K562 (cell line): ENCODE data around the gene USP48. TPM values are rescaled to one million over a fixed set of nuclear protein-coding genes. Genes with fewer than 3 reads are reported as not detected.

Source experiments
- ATAC-seq: fragments of 200-7000 bp; cut with Tn5 transposase; 3 replicates; pipeline ENCODE4 v1.9.1; 2020; ENCODE audit warnings: moderate library complexity
- BruUV-seq: library from RNA; stranded (reverse); fragments of 400-500 nt; replicated peaks from 2 replicates; lab custom pipeline; 2021; lab: Mats Ljungman, UMichigan
- CTCF ChIA-PET: fragments of 300-600 bp; formaldehyde crosslinking; extraction: SDS; loops from one replicate; lab custom pipeline; 2021; ENCODE audit warnings: low intra/inter-chr PET ratio; lab: Yijun Ruan, JAX
- POLR2A ChIA-PET: fragments of 300-600, 350-650 bp; sonication (Branson Sonifier 250); formaldehyde crosslinking; extraction: SDS; loops from one replicate; lab custom pipeline; 2021; ENCODE audit warnings: antibody characterized with exemption, inconsistent platforms; lab: Yijun Ruan, JAX
- DNase-seq, 4 experiments: peaks; one replicate each; pipeline versions ENCODE4 v3.0.0 to v3.0.0-alpha.2; 2011 to 2018; ENCODE audit warnings: low spot score in 3 of 4, mixed read lengths in 3 of 4; ENCODE audit errors: extremely low read depth in 1 of 4
- FAIRE-seq: peaks from 2 replicates; lab custom pipeline; 2011; peaks lifted over from hg19 to GRCh38; lab: Jason Lieb, UNC
- H2AFZ ChIP-seq: 2 replicates; pipeline ENCODE4 v1.6.0; 2011; ENCODE audit warnings: low read depth, low read length, control low read depth, inconsistent platforms
- H3K27ac ChIP-seq: fragments of 200-600 bp; 3 replicates; pipeline ENCODE4 v1.8.0; 2011; ENCODE audit warnings: low read depth, mild to moderate bottlenecking, control low read depth, inconsistent platforms, low read length, moderate library complexity, mixed read lengths; ENCODE audit errors: extremely low read depth
- H3K27me3 ChIP-seq, 2 experiments: fragments of 300-600 bp in 1 of 2; 2 replicates in 1 of 2; 3 replicates in 1 of 2; pipeline versions ENCODE4 v1.6.0 to v1.8.0; 2011; ENCODE audit warnings: inconsistent platforms in 2 of 2, low read length in 2 of 2, mild to moderate bottlenecking in 1 of 2, mixed read lengths in 1 of 2, moderate library complexity in 1 of 2; ENCODE audit not compliant: control insufficient read depth in 2 of 2, insufficient read depth in 2 of 2
- H3K36me3 ChIP-seq: fragments of 300-600 bp; 3 replicates; pipeline ENCODE4 v1.8.0; 2011; ENCODE audit warnings: mild to moderate bottlenecking, low read length, inconsistent platforms; ENCODE audit not compliant: control insufficient read depth, insufficient read depth
- H3K4me1 ChIP-seq, 2 experiments: fragments of 200-600 bp in 1 of 2; replicated peaks in 1 of 2; 2 replicates in 1 of 2; 3 replicates in 1 of 2; pipeline versions ENCODE4 v1.5.1 to v1.8.0; 2011; ENCODE audit warnings: inconsistent platforms in 2 of 2, low read length in 2 of 2, mild to moderate bottlenecking in 1 of 2, mixed read lengths in 1 of 2, moderate library complexity in 1 of 2; ENCODE audit not compliant: control insufficient read depth in 2 of 2, insufficient read depth in 2 of 2
- H3K4me2 ChIP-seq: 2 replicates; pipeline ENCODE4 v1.6.1; 2011; ENCODE audit warnings: low read length, control low read depth, inconsistent platforms, mixed read lengths; ENCODE audit not compliant: insufficient read depth
- H3K4me3 ChIP-seq: fragments of 200-600 bp; sonication (generic), shearing (Covaris generic); 2 replicates; pipeline ENCODE4 v1.5.1; 2016; ENCODE audit warnings: control low read depth, inconsistent platforms
- H3K79me2 ChIP-seq: fragments of 200-600 bp; 3 replicates; pipeline ENCODE4 v1.8.0; 2011; ENCODE audit warnings: low read length, inconsistent platforms; ENCODE audit not compliant: control insufficient read depth, insufficient read depth
- H3K9ac ChIP-seq, 2 experiments: 2 replicates each; pipeline versions ENCODE4 v1.6.0 to v1.6.1; 2011; ENCODE audit warnings: low read depth in 2 of 2, low read length in 2 of 2, control low read depth in 1 of 2, inconsistent platforms in 1 of 2, mild to moderate bottlenecking in 1 of 2, mixed read lengths in 1 of 2; ENCODE audit not compliant: insufficient read depth in 1 of 2
- H3K9me1 ChIP-seq: one replicate; pipeline ENCODE4 v1.6.0; 2011; ENCODE audit warnings: inconsistent platforms, mild to moderate bottlenecking, low read length, moderate library complexity; ENCODE audit not compliant: control insufficient read depth, insufficient read depth
- H3K9me3 ChIP-seq: replicated peaks from 2 replicates; pipeline ENCODE4 v1.5.1; 2011; ENCODE audit warnings: low read depth, low read length, inconsistent platforms; ENCODE audit not compliant: control insufficient read depth, insufficient read depth
- H4K20me1 ChIP-seq: replicated peaks from 2 replicates; pipeline ENCODE4 v1.6.1; 2011; ENCODE audit warnings: low read length, inconsistent platforms, mixed read lengths; ENCODE audit not compliant: control insufficient read depth, insufficient read depth
- BRD9 ChIP-seq: fragments of 450-650 bp; IDR thresholded peaks from 2 replicates; pipeline ENCODE4 v1.6.1; 2018; ENCODE audit warnings: low read depth; ENCODE audit not compliant: partially characterized antibody
- CHD1 ChIP-seq: fragments of 200-600 bp; sonication (generic); IDR thresholded peaks from one replicate; pipeline ENCODE4 v1.6.1; 2012; ENCODE audit warnings: mild to moderate bottlenecking, moderate library complexity, low read length, inconsistent platforms
- CHD4 ChIP-seq: fragments of 200-600 bp; sonication (generic); IDR thresholded peaks from 3 replicates; pipeline ENCODE4 v1.6.1; 2012; ENCODE audit warnings: low read depth, mild to moderate bottlenecking, mixed read lengths, low read length, inconsistent platforms; ENCODE audit not compliant: insufficient read depth, insufficient replicate concordance, poor library complexity, severe bottlenecking
- DACH1 ChIP-seq: fragments of 450-650 bp; IDR thresholded peaks from 2 replicates; pipeline ENCODE4 v1.6.1; 2018; ENCODE audit not compliant: partially characterized antibody
- GABPA ChIP-seq: fragments of 200-800 bp; sonication (Bioruptor generic); conservative IDR thresholded peaks from 2 replicates; pipeline ENCODE4 v1.6.1; 2016; ENCODE audit warnings: low read depth, missing genetic modification characterization, missing compliant biosample characterization
- MEF2A ChIP-seq: IDR thresholded peaks from 2 replicates; pipeline ENCODE4 v1.6.1; 2011; ENCODE audit warnings: low read depth, mild to moderate bottlenecking, low read length, moderate library complexity; ENCODE audit not compliant: control insufficient read depth
- NCOA4 ChIP-seq: fragments of 450-650 bp; IDR thresholded peaks from 2 replicates; pipeline ENCODE4 v1.6.1; 2018; ENCODE audit warnings: mild to moderate bottlenecking; ENCODE audit not compliant: partially characterized antibody
- PHB ChIP-seq: fragments of 250-450 bp; sonication (Bioruptor Pico); IDR thresholded peaks from 2 replicates; pipeline ENCODE4 v1.5.0; 2021
- PTBP1 ChIP-seq: fragments of 200-400 bp; formaldehyde crosslinking; IDR thresholded peaks from 2 replicates; pipeline ENCODE4 v1.6.1; 2017; ENCODE audit warnings: low read depth, low read length
- TCF15 ChIP-seq: fragments of 250-450 bp; sonication (Bioruptor Pico); IDR thresholded peaks from 2 replicates; pipeline ENCODE4 v1.8.0; 2022; ENCODE audit warnings: moderate library complexity, mild to moderate bottlenecking, inconsistent platforms
- ZNF133 ChIP-seq: fragments of 250-450 bp; sonication (Bioruptor Pico); IDR thresholded peaks from 2 replicates; pipeline ENCODE4 v1.4.0; 2020; ENCODE audit warnings: mild to moderate bottlenecking
- WGBS: fragments of 100-300 bp; shearing (Covaris generic); methylation state at CpG from one replicate; pipeline ENCODE4 v1.1.6; 2016; ENCODE audit warnings: low coverage, mixed read lengths; ENCODE audit not compliant: insufficient coverage; ENCODE audit errors: missing lambda C conversion rate; 5-methylcytosine and 5-hydroxymethylcytosine counted together
- in situ Hi-C: fragments of 300-500 bp; cut with MboI; formaldehyde crosslinking; loops from 4 replicates; pipeline ENCODE4 v1.15.0; 2018; ENCODE audit warnings: inconsistent platforms, mixed read lengths
- intact Hi-C: fragments of 100-400 bp; cut with micrococcal nuclease; formaldehyde crosslinking; loops from 2 replicates; pipeline ENCODE4 v1.14.2; 2022
- polyA plus RNA-seq, 8 experiments: library from polyadenylated mRNA; depleted of rRNA in 4 of 8; stranded (reverse) in 5 of 8; unstranded in 3 of 8; fragments of >200 nt; fragmentation: Nextera tagmentation in 2 of 8; fragmentation: Illumina TruSeq in 1 of 8; extraction: Ambion mirVana in 2 of 8; extraction: Trizol in 1 of 8; gene quantifications; 2 replicates each; pipeline versions ENCODE4 v1.2.1 to v1.2.3, GENCODE V29; 2011 to 2014; ENCODE audit warnings: inconsistent platforms in 1 of 8, missing spikeins in 1 of 8
- total RNA-seq, 7 experiments: library from RNA; depleted of rRNA in 6 of 7; stranded (reverse); fragments of >200 nt in 6 of 7; fragmentation: Illumina TruSeq in 2 of 7; extraction: Trizol in 2 of 7; gene quantifications; 2 replicates each; pipeline versions ENCODE4 v1.2.1 to v1.2.3, GENCODE V29; 2011 to 2021; ENCODE audit warnings: low replicate concordance in 1 of 7
- TF ChIP-seq, protein P1 (sequence below): sonication (generic); formaldehyde crosslinking; IDR thresholded peaks from 2 replicates; pipeline ENCODE4 v1.8.0; 2023; ENCODE audit warnings: missing genetic modification reagents, mild to moderate bottlenecking, borderline replicate concordance

USP48 gene
- total and polyA plus RNA-seq, 9 of the 15 experiments (the other 6 are each of a cell fraction or from before 2014, with no cell fraction given): 23.3 to 123 (median 106) TPM

GRCh38 chr1:21641537-21641936, 141.4 kb downstream of the USP48 start:
- H3K4me3 ChIP-seq: no peak overlapping the region
- WGBS: 77% methylated on average over 6 of the region's 6 CpGs
- no peaks in the 10 kb centered on the region for H3K9me1 ChIP-seq
- H3K9me3 ChIP-seq: no peaks in the 10 kb centered on the region
- POLR2A ChIA-PET: interaction anchor here (1.0 to 4.8 kb wide), 3 partner anchors 11 to 28 kb away, joined by 3 to 23 read pairs (median 3); no protein-coding TSS in a partner anchor
- no peak overlapping the region; a peak in 1 of 4 replicates for H3K9ac ChIP-seq
- intact Hi-C loops (no loop called here), in situ Hi-C loops (no loop called here)
- peaks cover 24 to 40% of the 10 kb centered on the region in 2 experiments for H3K4me1 ChIP-seq
- no peak for ATAC-seq
- H3K79me2 ChIP-seq: peaks cover 2% of the 10 kb centered on the region; the same call in 1 of the 3 replicates
- H2AFZ ChIP-seq: no peak overlapping the region
- CTCF ChIA-PET: no interaction called here
- peaks cover 4% of the 10 kb centered on the region; the same call in 1 of the 3 replicates for H3K36me3 ChIP-seq
- H4K20me1 ChIP-seq: peaks cover 7% of the 10 kb centered on the region
- no peak for DNase-seq
- H3K4me2 ChIP-seq: no peak overlapping the region
- BruUV-seq: no TSS peak
- no peak overlapping the region for H3K27ac ChIP-seq
- no peaks in the 10 kb centered on the region for H3K27me3 ChIP-seq
- FAIRE-seq: no peak
- TF ChIP-seq CHD4: peak; percentile 32
- no peak for TF ChIP-seq MEF2A
- no peak for TF ChIP-seq GABPA (tag)
- TF ChIP-seq BRD9: peak; percentile 57
- no peak for TF ChIP-seq NCOA4
- peak; percentile 82 for TF ChIP-seq DACH1
- TF ChIP-seq, protein P1, sequence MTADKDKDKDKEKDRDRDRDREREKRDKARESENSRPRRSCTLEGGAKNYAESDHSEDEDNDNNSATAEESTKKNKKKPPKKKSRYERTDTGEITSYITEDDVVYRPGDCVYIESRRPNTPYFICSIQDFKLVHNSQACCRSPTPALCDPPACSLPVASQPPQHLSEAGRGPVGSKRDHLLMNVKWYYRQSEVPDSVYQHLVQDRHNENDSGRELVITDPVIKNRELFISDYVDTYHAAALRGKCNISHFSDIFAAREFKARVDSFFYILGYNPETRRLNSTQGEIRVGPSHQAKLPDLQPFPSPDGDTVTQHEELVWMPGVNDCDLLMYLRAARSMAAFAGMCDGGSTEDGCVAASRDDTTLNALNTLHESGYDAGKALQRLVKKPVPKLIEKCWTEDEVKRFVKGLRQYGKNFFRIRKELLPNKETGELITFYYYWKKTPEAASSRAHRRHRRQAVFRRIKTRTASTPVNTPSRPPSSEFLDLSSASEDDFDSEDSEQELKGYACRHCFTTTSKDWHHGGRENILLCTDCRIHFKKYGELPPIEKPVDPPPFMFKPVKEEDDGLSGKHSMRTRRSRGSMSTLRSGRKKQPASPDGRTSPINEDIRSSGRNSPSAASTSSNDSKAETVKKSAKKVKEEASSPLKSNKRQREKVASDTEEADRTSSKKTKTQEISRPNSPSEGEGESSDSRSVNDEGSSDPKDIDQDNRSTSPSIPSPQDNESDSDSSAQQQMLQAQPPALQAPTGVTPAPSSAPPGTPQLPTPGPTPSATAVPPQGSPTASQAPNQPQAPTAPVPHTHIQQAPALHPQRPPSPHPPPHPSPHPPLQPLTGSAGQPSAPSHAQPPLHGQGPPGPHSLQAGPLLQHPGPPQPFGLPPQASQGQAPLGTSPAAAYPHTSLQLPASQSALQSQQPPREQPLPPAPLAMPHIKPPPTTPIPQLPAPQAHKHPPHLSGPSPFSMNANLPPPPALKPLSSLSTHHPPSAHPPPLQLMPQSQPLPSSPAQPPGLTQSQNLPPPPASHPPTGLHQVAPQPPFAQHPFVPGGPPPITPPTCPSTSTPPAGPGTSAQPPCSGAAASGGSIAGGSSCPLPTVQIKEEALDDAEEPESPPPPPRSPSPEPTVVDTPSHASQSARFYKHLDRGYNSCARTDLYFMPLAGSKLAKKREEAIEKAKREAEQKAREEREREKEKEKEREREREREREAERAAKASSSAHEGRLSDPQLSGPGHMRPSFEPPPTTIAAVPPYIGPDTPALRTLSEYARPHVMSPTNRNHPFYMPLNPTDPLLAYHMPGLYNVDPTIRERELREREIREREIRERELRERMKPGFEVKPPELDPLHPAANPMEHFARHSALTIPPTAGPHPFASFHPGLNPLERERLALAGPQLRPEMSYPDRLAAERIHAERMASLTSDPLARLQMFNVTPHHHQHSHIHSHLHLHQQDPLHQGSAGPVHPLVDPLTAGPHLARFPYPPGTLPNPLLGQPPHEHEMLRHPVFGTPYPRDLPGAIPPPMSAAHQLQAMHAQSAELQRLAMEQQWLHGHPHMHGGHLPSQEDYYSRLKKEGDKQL (CRISPR knock-in tag): 0 out of 2 replicates have a peak, but pooled peaks have one; percentile 57
- no peak for TF ChIP-seq TCF15 (CRISPR knock-in tag)
- no peak for TF ChIP-seq ZNF133 (CRISPR knock-in tag)
- no peak for TF ChIP-seq CHD1
- TF ChIP-seq PTBP1: peak; percentile 89; the same call in 1 of the 2 replicates
- no peak for TF ChIP-seq PHB
